Gastroesophageal sphincter (tissue), 4 donors: ENCODE results near the gene TXNRD1. TPM values are rescaled to one million over a fixed set of nuclear protein-coding genes. Genes with fewer than 3 reads are reported as not detected.

Source experiments
- ATAC-seq: fragments of 150-250 bp; one replicate; pipeline ENCODE4 v1.9.1; 2016; ENCODE audit warnings: mild to moderate bottlenecking, moderate library complexity
- H3K27ac ChIP-seq, 4 donors: fragments of 200-600 bp; sonication (generic) in 3 of 4; 1 replicate in 3 of 4; 2 replicates in 1 of 4; pipeline ENCODE4 v1.5.1; 2016 to 2019
- H3K27me3 ChIP-seq: fragments of 200-600 bp; sonication (generic); one replicate; pipeline ENCODE4 v1.5.1; 2019
- H3K36me3 ChIP-seq, 2 donors: fragments of 200-600 bp; sonication (generic); one replicate each; pipeline ENCODE4 v1.5.1; 2019; ENCODE audit warnings: control low read depth in 1 of 2
- H3K4me1 ChIP-seq, 3 donors: fragments of 200-600 bp; sonication (generic); 1 replicate in 2 of 3; 2 replicates in 1 of 3; pipeline ENCODE4 v1.5.1; 2016 to 2019; ENCODE audit warnings: control low read depth in 2 of 3
- H3K4me3 ChIP-seq, 2 donors: fragments of 200-600 bp; sonication (generic); one replicate each; pipeline ENCODE4 v1.5.1; 2019; ENCODE audit warnings: mild to moderate bottlenecking in 1 of 2, moderate library complexity in 1 of 2
- H3K9me3 ChIP-seq, 3 donors: fragments of 200-600 bp; sonication (generic); one replicate each; pipeline ENCODE4 v1.5.1; 2017 to 2019; ENCODE audit warnings: control low read depth in 2 of 3
- CTCF ChIP-seq, 4 experiments: fragments of 200-600 bp in 2 of 4; fragments of 450-650 bp in 2 of 4; sonication (generic) in 1 of 4; IDR thresholded peaks; one replicate each; pipeline ENCODE4 v1.5.1; 2017 to 2019; ENCODE audit warnings: antibody characterized with exemption in 4 of 4, mild to moderate bottlenecking in 2 of 4, moderate library complexity in 2 of 4
- EP300 ChIP-seq: sonication (generic); formaldehyde crosslinking; IDR thresholded peaks from one replicate; pipeline ENCODE4 v1.6.1; 2017; ENCODE audit warnings: antibody characterized with exemption, mild to moderate bottlenecking
- POLR2A ChIP-seq, 2 donors: fragments of 450-650 bp; IDR thresholded peaks; one replicate each; pipeline ENCODE4 v1.6.1; 2017; ENCODE audit warnings: antibody characterized with exemption in 2 of 2, mild to moderate bottlenecking in 2 of 2, moderate library complexity in 1 of 2
- POLR2AphosphoS5 ChIP-seq: sonication (generic); formaldehyde crosslinking; IDR thresholded peaks from one replicate; pipeline ENCODE4 v1.6.1; 2017; ENCODE audit warnings: antibody characterized with exemption
- WGBS, 2 donors: methylation state at CpG; one replicate each; pipeline ENCODE4 v1.1.5; 2018; ENCODE audit warnings: low coverage in 1 of 2; 5-methylcytosine and 5-hydroxymethylcytosine counted together
- total RNA-seq, 4 donors: library from RNA; depleted of rRNA; stranded (reverse); fragments of >200 nt; gene quantifications; one replicate each; pipeline ENCODE4 v1.1.0, GENCODE V29; 2016

TXNRD1 gene
- total RNA-seq, 4 donors from 2014 or later: 230 to 458 (median 305) TPM

DNA sequence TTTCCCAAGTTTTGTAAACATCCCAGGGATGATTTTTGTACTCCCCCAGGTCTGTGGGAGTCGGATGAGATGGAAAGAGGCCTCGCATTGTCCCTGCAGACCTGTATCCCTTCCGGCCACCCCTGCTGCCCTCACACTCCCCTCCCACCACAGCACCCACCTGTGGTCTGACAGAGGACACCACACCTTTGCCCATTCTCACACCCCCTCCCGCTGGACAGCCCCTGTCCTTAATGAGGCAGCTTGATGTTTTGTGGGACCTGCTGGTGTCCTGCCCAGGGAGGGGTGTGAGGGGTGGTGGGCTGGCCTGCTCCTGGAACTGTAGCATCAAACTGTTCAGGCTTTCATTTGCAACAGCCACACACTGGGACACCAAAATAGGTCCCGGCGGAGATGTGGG is 159.2 kb downstream of the TXNRD1 start:
- Histone ChIP-seq H3K36me3 (no peaks in the 10 kb centered on the region), H3K4me3 (no peak overlapping the region), H3K9me3 (peaks cover 0 to 14% (median 0%) of the 10 kb centered on the region in 3 donors), H3K27me3 (no peaks in the 10 kb centered on the region), H3K27ac (no peak overlapping the region), H3K4me1 (no peaks in the 10 kb centered on the region)
- ATAC-seq: no peak
- WGBS, 2 donors: 85 to 88% methylated on average over 3 of the region's 6 CpGs
- no peak for TF ChIP-seq CTCF (IDR thresholded peaks at IDR 0.05)
- TF ChIP-seq POLR2A (IDR thresholded peaks at IDR 0.05): no peak

- Histone ChIP-seq H3K36me3 (no peaks in the 10 kb centered on the region), H3K4me1 (no peaks in the 10 kb centered on the region), H3K27ac (no peak overlapping the region), H3K9me3 (peaks cover 0 to 9% (median 0%) of the 10 kb centered on the region in 3 donors), H3K4me3 (no peak overlapping the region), H3K27me3 (no peaks in the 10 kb centered on the region)
- ATAC-seq: no peak
- TF ChIP-seq POLR2AphosphoS5 (no peak), POLR2A (IDR thresholded peaks at IDR 0.05) (no peak), EP300 (no peak), CTCF (IDR thresholded peaks at IDR 0.05) (no peak)
- WGBS, 2 donors: 43 to 100% methylated on average over 1 to 4 of the region's 4 CpGs
These were observed 160.2 kb downstream of the TXNRD1 start for GRCh38 chr12:104375775-104376174.

GRCh38 chr12:104376650-104377513 is 161.3 kb downstream of the TXNRD1 start:
- H3K27ac ChIP-seq: no peak overlapping the region
- no peak overlapping the region for H3K4me3 ChIP-seq
- H3K36me3 ChIP-seq: no peaks in the 10 kb centered on the region
- TF ChIP-seq EP300 (no peak), POLR2A (IDR thresholded peaks at IDR 0.05) (no peak), CTCF (IDR thresholded peaks at IDR 0.05) (no peak), POLR2AphosphoS5 (no peak)
- H3K27me3 ChIP-seq: no peaks in the 10 kb centered on the region
- 78 to 88% methylated on average over 9 to 12 of the region's 18 CpGs for WGBS, 2 donors
- peaks cover 0 to 9% (median 0%) of the 10 kb centered on the region in 3 donors for H3K9me3 ChIP-seq
- ATAC-seq: no peak
- H3K4me1 ChIP-seq: peaks cover 0 to 4% (median 0%) of the 10 kb centered on the region in 3 donors

DNA sequence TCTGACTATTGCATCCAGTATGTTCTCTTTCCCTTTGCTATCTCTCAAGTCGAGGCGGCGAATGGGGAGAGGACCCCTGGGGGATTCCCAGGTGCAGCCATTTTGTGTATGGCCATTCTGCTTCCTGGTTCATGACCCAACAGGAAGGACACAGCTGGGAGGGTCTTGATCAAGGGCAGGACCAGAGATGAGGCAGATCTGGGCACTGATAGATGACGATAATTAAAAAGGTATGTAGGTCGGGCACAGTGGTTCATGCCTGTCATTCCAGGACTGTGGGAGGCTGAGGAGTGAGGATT is 161.9 kb downstream of the TXNRD1 start:
- peaks cover 0 to 9% (median 0%) of the 10 kb centered on the region in 3 donors for H3K4me1 ChIP-seq
- H3K36me3 ChIP-seq: no peaks in the 10 kb centered on the region
- WGBS, 2 donors: 74 to 100% methylated on average over 1 to 5 of the region's 5 CpGs
- no peak overlapping the region for H3K4me3 ChIP-seq
- H3K9me3 ChIP-seq: peaks cover 0 to 9% (median 0%) of the 10 kb centered on the region in 3 donors
- H3K27me3 ChIP-seq: no peaks in the 10 kb centered on the region
- H3K27ac ChIP-seq: no peak overlapping the region
- no peak for ATAC-seq
- TF ChIP-seq EP300: no peak
- no peak for TF ChIP-seq POLR2A (IDR thresholded peaks at IDR 0.05)
- no peak for TF ChIP-seq CTCF (IDR thresholded peaks at IDR 0.05)
- no peak for TF ChIP-seq POLR2AphosphoS5

DNA sequence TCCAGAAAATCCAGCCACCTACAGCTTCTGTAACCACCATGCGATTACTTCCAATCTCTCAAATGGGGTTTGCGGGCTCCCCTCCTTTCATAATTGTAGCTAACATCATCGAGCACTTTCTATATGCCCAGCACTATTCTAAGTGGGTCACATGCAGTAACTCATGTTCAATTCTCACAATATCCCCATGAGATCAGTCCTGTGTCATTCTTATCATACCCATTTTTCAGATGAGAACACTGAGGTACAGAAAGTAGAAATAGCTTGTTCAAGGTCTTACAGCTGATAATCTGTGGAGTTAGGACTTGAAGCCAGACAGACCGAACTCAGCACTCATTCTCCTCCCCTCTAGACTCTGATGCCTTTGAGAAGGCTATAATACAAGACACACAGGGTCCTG is 162.8 kb downstream of the TXNRD1 start:
- Histone ChIP-seq H3K27me3 (no peaks in the 10 kb centered on the region), H3K4me1 (peaks cover 0 to 9% (median 0%) of the 10 kb centered on the region in 3 donors), H3K36me3 (no peaks in the 10 kb centered on the region), H3K4me3 (no peak overlapping the region), H3K9me3 (peaks cover 0 to 6% (median 0%) of the 10 kb centered on the region in 3 donors), H3K27ac (no peak overlapping the region)
- TF ChIP-seq POLR2AphosphoS5 (no peak), POLR2A (IDR thresholded peaks at IDR 0.05) (no peak), CTCF (IDR thresholded peaks at IDR 0.05) (no peak), EP300 (no peak)
- ATAC-seq: no peak
- whole genome bisulfite sequencing, 2 donors: 87 to 92% methylated on average over 4 of the region's 4 CpGs
